ENCODE data around the gene SUPT4H1.

SUPT4H1 gene

DNA sequence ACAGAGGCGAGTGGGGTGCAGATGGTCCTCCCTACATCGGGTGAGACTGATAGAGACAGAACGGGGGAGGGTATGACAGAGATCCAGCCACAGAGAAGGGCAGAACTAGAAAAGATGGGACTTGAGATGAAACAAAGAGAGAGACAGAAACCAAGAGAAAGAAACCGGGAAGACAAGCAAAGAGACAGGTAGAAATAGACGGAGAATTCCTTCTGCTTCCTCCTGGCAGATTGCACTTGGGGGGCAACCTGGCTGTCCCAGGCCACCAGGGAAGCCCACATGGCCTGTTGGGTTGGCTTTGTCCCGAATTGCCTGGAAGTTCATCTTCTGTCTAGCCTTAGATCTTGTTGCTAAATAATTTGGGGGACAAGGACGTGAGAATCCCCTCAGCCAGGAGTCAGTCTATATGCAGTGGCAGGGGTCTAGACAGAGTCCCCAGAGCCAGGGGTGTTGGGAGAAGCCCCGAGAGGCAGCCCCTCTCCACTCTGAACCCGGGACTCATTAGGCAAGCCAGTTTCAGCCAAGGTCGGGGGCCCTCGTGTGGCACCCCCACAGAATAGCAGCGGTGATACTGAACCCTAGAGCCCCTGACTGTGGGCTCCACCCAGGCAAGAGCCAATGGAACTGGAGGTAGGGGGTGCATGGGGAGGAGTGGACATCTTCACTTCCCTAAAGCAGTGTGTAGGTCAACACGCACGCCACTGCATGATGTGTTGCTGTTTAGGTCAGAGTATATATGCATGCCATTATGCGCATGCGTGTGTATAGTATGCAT is 22.8 kb downstream of the SUPT4H1 start:
- DNase-seq (ENCODE audit: low spot score), result peak; percentile 77

DNA sequence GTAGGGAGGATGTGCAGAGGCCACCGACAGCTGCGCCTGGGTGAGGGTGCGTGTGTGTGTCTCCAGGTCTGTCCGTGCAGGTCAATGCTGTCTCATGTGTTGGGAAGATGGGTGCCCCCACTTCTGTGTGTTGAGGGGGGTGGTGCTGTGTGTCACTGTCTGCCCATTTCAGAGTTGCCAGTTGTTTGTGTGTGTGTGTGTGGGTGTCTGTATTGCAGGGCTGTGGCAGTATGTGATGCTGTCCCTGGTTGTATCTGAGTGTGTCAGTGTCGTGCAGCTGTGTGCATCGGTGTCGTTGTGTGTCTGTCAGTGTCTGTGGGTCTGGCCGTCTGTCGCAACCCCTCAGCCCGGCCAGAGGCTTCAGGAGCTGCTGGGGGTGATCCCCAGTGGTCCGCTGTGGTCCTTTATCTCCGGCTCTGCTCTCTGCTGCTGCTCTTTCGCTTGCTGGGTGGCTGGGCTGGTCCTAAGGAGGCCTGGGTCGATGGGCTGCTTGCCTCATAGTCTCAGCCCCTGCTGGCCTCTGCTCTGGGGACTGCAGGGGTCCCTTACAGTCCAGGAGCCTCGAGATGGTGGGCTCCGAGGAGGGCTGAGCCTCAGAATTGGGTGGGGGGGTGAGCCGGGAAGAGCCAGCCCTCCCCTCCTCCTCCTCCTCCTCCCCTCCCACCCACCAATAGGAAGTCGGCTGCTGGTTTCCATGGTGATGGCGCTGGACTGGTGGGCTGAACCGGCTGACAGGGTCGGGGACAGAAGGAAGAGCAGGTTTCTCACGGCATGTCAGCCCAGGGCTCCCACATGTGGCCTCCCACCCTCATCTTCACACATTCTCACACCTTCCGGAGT is 23.6 kb downstream of the SUPT4H1 start, which contains the start of gene TSPOAP1:
TSS of gene TSPOAP1 (minus strand) at position 601 of the 840 bp plus-strand sequence. CDS start 875 bp downstream, outside the sequence.
- peak; percentile 81 for DNase-seq (ENCODE audit: low spot score)

- DNase-seq (ENCODE audit: low spot score), result no peak
Measured at GRCh38 chr17:58327363-58328194, 24.4 kb downstream of the SUPT4H1 start.

- no peak for DNase-seq (ENCODE audit: low spot score)
Measured at GRCh38 chr17:58326609-58327362, 25.2 kb downstream of the SUPT4H1 start.

- DNase-seq (ENCODE audit: low spot score), result no peak
Measured at GRCh38 chr17:58325976-58326468, 26.0 kb downstream of the SUPT4H1 start.

DNA sequence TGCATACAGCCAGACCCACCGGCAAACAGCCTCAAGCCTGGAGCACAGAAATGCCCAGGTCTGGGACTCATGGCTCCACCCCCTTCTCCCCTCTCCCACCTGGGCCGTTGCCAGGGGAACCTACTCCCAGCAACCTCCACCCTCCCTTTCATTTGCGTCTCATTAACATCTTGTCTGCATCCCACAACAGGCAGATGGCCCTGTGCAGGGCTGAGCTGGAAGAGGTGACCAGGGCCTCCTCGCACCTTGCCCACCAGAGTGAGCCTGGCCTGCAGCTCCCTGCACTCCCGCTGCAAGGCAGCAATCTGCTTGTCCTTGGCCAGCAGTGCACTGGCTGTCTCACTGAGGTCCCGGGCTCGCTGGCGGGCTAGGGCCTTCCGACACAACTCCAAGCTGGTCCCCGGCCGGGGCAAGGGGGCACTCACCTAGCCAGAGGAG is 26.7 kb downstream of the SUPT4H1 start:
- DNase-seq (ENCODE audit: low spot score), result no peak

DNA sequence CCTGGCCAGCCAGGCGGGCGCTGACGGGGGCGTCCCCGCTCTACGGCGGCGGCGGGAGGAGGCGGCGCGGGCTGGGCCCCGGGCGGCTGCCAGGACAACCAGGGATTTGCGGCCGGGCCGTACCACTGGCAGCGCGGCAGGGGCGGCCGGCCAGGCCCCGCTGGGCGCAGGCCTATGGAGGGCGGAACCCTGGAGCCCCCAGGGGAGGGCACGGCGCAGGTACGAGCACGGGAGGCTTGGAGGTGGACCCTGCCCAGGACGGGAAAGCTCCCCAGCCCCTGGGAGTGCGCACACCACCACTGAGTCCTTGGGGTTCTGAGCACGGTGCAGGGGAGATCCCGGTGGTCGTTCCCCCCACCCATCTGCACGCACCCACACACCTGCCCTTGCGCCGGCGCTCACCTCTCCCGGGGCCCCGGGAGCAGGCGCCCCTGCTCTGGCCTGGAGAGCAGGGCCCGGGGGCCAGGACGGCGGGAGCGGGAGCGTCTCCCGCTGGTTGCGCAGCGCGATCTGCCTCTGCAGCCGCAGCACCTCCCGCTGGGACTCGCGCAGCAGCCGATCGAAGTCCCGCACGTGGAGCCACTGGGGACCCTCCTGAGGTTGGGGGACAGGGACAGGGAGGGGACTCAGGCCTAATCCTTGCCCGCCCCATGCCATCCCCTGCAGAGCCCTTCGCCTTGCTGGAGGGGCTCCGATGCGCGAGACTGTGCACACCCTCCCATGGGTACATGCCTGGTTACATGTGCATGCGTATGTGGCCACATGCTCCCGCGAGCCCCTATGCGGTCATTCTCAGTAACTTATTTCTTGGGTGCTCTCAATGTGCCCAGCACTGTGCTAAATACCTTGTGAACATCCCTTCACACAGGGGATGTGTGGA is 27.4 kb downstream of the SUPT4H1 start:
- DNase-seq (ENCODE audit: low spot score), result no peak

DNA sequence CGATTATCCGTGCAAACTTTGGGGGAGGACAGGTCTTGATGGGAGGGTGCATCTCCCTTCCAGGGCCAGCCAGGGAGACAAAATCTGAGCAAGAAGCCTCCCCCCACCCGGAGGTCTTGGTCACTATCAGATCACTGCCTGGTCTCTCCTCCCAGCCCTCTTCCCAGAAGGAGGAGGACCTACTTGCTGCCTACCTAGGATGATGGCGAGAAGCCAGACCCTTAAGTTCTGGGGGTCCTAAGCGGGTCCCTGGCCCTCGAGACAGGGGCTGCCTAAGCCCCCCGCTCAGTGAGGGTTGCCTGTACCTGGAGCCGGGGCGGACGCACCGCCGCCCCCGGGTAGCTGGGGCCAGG is 28.0 kb downstream of the SUPT4H1 start:
- DNase-seq (ENCODE audit: low spot score), result no peak

GRCh38 chr17:58323366-58324055 is 28.5 kb downstream of the SUPT4H1 start:
- no peak for DNase-seq (ENCODE audit: low spot score)

DNA sequence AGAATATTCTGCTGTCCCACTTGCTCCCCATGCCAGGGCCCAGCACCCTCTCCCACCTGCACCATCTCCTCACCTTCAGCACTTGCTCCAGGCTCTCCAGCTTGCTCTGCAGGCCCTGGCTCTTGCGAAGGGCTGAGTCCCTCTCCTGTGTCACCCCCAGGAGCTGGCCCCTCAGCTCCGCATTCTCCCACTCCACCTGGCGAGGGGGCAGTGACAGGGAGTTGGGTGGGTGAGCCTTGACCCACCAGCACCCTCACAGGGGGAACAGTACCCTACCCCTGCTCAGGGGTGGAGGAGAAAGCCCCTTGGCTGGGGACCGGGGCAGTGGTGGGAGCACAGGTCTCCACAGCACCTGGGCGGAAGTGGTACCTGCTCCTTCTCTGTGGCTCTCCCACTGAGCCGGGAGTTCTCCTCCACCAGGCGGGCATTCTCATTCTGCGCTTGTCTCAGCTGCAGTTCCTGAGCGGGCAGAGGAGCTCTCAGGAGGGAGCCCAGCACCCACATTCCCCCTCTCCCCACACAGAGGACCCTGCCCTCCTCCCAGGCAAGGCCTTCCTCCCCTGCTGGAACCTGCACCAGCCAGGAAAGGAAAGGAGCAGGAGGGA is 29.3 kb downstream of the SUPT4H1 start:
- no peak for DNase-seq (ENCODE audit: low spot score)

DNA sequence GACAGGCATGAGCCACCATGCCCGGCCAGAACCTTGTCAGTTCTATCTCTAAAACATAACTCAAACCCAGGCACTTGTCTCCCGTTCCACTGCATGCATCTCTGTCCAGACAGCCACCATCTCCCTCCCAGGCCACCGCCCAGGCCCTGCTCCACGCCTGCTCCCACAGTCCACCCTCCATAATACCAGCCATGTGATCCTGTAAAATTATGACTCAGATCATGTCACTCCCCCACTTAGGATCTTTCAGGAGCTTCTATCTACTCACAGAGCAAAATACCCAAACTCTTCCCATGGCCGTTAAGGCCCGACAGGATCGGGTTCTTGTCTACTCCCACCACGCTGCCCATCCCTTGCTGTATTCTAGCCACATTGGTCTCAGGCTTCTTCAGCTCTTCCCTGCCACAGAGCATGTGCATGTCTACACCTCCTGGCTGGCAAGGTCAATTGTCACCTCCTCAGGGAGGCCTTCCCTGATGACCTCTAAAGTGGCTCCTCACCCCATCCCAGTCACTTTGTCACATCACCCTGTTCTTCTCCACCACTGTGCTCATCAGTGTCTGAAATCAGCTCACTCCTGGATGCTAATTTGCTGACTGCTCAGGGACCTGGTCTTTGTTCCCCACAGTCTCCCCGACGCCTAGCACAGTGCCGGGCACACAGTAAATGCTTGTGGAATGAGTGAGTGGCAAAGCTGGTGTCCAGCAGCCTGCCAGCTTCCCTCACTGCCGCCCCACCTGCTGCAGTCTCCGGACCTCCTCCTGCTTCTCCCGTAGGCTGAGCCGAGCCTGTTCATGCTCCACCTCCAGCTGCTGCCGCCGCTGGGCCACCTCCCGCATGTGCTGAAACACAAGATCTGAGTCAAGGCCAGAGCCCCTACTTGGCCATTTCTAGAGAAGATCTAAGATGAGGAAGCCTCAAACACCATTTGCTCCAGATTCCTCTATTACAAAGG is 30.2 kb downstream of the SUPT4H1 start:
- DNase-seq (ENCODE audit: low spot score), result no peak

GRCh38 chr17:58320570-58321323 is 31.3 kb downstream of the SUPT4H1 start:
- no peak for DNase-seq (ENCODE audit: low spot score)

DNA sequence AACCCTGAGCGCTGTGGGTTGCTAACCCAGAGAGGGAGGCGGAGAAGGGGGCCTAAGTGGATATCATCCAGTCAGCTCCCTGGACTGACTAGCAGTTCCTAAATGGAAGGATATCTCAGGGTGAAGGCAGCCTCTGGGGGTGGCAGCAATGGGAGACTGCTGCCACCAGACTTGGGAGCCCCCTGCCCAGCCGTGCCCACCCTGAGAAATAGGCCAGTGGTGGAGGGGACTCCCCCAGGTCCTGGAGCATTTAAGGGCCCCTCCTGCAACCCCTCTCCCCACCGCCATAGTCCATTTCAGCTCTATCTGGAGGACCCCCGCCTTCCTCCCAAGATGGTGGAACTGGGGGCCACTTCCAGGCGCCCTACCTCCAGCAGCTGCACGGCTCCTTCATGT is 31.8 kb downstream of the SUPT4H1 start:
- DNase-seq (ENCODE audit: low spot score), result no peak

- DNase-seq (ENCODE audit: low spot score), result no peak
Measured at GRCh38 chr17:58319173-58320162, 32.5 kb downstream of the SUPT4H1 start.

DNA sequence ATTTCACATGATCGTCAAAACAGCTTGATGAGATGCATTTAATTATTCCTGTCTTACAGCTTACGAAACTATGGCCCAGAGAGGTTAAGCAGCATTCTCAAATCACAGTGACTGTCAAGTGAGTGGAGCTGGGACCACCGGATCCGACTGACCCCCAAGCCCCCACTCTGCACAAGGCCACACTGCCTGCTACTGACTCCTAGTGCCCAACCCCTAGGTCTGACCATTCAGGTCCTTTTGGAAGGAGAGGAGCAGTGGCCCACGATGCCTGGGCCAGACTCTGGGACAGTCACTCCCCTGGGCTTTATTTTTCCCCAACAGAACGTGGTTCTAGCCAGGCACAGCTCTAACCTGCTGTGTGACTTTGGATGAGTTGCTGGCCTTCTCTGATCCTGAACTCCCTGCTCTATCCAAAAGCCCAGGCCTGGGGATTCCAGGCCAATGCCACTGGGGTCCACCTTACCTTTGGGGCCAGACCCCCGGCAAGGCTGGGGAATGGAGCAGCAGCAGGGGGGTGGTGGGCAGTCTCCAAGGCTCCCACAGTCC is 33.3 kb downstream of the SUPT4H1 start:
- no peak for DNase-seq (ENCODE audit: low spot score)

DNA sequence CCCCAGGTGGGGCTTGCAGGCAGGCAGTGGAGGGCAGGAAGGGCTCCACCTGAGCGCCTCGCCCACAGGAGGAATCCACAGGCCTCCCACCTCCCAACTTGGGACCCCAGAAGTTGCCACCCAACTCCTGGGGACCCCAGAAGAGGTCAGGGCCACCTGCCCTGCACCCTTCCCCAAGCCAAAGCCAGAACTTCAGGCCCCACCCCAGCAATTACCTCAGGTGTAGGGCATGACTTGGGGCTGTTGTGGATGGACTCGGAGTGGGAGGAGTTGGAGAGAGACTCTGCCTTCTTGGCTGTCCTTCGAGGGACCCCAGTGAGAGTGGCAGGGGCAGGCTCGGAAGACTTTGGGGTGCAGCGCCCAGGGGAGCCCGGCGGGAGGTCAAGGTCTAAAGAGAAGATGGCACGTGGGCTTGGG is 33.9 kb downstream of the SUPT4H1 start:
- no peak for DNase-seq (ENCODE audit: low spot score)

Measured in CD4-positive, alpha-beta T cell treated with Interleukin-15 for 4 hours (primary cell).